ENCODE data around the gene CTNNA3.

DNA sequence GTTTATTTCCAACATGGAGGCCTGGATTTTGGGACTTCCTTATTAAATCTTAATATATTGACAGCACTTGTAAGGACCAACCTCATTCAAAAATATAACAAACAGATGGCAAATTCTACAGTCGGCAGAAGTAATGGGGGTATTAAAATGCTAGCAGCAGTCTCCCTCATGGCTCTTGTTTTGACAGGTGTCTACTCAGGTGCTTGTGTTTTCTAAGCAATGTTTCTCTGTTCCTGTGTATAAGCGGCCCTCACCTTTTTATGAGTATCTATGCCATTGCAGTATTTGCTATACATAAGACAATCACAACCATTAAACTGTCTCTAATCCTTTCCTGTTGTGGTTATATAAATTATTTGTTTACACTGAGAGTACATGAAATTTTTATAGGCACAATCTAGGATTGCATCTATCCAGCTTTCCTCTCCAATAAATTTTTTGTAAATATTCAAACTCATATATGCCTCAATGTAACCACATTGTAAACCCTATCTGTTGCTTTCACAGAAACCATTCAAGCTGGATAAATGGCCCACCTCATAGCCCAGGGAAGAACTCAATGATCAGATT lies 835.5 kb downstream of the CTNNA3 start:
- TF ChIP-seq, protein P1, sequence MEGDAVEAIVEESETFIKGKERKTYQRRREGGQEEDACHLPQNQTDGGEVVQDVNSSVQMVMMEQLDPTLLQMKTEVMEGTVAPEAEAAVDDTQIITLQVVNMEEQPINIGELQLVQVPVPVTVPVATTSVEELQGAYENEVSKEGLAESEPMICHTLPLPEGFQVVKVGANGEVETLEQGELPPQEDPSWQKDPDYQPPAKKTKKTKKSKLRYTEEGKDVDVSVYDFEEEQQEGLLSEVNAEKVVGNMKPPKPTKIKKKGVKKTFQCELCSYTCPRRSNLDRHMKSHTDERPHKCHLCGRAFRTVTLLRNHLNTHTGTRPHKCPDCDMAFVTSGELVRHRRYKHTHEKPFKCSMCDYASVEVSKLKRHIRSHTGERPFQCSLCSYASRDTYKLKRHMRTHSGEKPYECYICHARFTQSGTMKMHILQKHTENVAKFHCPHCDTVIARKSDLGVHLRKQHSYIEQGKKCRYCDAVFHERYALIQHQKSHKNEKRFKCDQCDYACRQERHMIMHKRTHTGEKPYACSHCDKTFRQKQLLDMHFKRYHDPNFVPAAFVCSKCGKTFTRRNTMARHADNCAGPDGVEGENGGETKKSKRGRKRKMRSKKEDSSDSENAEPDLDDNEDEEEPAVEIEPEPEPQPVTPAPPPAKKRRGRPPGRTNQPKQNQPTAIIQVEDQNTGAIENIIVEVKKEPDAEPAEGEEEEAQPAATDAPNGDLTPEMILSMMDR (IDR thresholded peaks at IDR 0.05) = no peak
- TF ChIP-seq POLR2A (IDR thresholded peaks at IDR 0.05) = no peak
